ENCODE measurements around the gene CHURC1.

DNA sequence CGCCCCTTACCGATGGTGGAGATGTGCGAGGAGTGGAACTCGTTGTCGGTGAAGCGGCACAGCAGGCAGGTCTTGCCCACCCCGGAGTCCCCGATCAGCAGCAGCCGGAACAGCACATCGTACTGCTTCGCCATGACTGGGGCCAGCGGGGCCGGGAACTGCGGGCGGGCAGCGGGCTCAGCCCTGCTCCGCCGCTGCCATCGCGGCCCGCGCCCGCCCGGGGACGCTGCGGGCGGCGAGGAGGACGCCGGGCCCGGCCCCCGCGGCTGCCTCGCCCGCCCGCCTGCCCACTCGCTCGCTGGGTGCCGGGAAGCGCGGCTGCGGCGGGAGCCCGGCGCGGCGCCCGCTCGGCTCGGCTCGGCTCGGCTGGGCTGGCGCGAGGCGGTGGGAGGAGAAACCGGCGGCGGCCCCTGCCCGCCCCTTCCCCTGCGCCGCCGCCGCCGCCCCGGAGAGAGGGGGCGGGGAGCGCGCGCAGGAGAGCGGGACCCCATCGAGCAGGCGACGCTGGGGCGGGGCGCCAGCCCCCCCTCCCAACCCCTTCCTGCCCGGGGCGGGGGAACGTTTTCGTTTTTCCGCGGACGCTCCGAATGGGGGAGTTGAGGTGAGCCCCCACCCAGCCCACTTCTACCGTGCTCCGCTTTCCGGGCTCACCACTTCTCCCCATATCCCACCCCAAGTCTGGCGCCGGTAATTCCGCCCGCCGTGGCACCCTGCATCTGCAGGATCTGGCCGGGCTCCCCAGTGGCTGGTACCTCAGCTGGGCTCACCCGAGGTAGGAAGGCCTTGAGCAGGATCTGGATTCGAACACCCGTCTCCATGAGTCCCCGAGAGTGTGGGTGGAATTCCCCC, 57.9 kb downstream of the CHURC1 start, which contains the start of gene RAB15:
- TF ChIP-seq, protein P1, sequence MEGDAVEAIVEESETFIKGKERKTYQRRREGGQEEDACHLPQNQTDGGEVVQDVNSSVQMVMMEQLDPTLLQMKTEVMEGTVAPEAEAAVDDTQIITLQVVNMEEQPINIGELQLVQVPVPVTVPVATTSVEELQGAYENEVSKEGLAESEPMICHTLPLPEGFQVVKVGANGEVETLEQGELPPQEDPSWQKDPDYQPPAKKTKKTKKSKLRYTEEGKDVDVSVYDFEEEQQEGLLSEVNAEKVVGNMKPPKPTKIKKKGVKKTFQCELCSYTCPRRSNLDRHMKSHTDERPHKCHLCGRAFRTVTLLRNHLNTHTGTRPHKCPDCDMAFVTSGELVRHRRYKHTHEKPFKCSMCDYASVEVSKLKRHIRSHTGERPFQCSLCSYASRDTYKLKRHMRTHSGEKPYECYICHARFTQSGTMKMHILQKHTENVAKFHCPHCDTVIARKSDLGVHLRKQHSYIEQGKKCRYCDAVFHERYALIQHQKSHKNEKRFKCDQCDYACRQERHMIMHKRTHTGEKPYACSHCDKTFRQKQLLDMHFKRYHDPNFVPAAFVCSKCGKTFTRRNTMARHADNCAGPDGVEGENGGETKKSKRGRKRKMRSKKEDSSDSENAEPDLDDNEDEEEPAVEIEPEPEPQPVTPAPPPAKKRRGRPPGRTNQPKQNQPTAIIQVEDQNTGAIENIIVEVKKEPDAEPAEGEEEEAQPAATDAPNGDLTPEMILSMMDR (IDR thresholded peaks at IDR 0.05) = no peak
- TF ChIP-seq EZH2phosphoT487 (IDR thresholded peaks at IDR 0.05) = no peak

All from neural progenitor cell (in vitro differentiated cells).